Ureter (tissue), 1 donor: Measurements from ENCODE around the gene KLF11. TPM values are rescaled to one million over a fixed set of nuclear protein-coding genes. Genes with fewer than 3 reads are reported as not detected.
"Not testable (repeated sequence)": the region's sequence is repeated elsewhere in the genome, so short reads cannot be mapped to it uniquely, and the experiment has no call there.

ENCODE experiments used
- DNase-seq: peaks from one replicate; pipeline ENCODE4 v3.0.0-alpha.2; 2020; ENCODE audit warnings: low spot score
- total RNA-seq: library from RNA; stranded (reverse); gene quantifications from one replicate; pipeline ENCODE4 v1.2.4, GENCODE V29; 2023
- donor health status: DM: yes; HTN: yes; CAD: no.

Gene KLF11
- total RNA-seq, 1 donor from 2014 or later = 18.8 TPM

DNA sequence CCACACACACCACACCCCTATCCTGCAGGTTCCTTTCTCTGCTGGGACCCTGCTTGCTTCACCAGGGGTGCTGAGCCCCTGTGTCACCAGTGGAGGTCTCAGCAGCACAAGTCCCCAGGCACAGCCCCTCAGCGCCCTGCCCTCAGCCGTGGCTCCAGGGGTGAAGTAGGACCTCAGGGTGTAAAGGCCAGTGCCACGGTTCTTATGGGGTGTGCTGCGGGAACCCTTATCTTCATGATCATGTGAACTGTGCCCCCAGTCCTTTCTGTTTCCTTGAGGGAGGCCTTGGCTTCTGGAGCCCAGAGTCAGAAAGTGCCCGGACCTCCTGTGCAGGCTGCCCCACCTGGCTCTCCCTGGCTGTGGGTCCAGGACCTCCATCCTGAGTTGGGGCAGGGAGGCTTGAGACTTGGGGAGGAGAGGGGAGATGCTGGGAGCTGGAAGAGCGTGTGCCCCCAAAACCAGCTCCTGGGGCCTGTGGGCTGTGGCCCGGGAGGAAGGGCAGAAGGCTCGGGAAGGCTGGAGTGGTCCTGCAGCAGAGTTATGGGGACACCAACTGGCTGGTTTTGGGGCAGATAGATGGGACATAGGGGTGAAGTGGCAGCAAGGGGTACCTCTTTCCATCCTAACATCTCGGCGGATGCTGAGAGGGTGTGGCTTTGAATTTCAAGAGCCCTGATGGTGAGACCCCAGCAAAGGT is 20.2 kb upstream of the KLF11 start:
- no peak for DNase-seq

DNA sequence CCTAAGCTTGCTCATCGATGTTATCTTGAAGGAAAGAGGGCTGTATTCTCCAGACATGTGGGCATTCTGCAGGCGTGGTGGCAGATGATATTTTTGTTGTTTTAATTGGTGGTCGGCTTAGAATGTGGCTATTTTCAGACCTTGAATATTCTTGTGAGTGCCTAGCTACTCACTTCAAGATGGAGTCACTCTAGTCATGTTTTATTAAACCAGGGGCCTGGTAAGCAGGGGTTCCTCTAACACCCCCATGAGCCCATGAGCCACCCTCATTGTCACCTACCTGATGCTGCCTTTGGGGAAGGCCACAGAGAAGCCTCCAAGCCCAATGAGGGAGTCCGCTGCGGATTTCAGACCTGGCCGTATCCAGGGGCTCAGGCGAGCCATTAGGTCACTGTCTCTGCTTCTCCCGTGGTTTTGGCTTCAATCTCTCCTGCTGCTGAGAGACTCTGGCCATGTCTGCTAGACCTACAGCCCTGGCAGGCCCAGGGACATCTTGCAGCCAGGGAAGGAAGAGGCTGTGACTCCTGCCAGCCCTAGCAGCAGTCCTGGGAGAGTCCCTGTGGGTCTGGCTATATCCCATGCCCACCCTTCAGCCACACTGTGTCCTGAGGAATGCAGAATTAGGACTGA is 16.3 kb upstream of the KLF11 start:
- no peak for DNase-seq

DNA sequence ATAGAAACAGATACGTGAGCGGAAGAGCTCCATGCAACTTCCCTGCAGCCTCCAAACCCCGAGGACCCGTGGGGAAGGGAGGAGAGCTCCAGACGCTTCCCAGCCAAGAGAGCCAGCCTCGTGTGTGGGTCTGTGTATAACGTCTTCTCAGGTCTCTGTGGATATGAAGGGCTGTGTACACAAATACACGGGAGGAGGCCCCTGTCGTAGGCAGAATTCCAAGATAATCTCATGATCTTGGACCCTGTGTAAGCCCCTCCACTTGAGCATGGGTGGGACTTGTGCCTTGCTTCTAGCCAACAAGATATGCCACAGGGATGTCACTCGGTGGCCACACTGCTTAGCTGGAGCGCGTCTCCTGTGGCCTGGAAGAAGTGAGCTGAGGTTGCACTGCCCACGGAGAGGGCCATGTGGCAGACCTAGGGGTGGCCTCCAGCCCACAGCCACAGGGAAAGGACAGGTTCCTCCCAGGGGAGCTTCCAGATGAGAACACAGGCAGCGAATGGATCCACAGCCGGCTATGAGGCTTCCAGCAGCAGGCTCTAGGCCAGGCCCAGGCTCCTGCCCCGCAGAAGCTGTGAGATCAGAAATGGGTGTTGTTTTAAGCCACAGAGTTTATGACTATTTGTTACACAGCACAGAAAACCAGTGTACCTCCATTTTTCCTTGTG is 15.6 kb upstream of the KLF11 start:
- peak; percentile 37 for DNase-seq

DNA sequence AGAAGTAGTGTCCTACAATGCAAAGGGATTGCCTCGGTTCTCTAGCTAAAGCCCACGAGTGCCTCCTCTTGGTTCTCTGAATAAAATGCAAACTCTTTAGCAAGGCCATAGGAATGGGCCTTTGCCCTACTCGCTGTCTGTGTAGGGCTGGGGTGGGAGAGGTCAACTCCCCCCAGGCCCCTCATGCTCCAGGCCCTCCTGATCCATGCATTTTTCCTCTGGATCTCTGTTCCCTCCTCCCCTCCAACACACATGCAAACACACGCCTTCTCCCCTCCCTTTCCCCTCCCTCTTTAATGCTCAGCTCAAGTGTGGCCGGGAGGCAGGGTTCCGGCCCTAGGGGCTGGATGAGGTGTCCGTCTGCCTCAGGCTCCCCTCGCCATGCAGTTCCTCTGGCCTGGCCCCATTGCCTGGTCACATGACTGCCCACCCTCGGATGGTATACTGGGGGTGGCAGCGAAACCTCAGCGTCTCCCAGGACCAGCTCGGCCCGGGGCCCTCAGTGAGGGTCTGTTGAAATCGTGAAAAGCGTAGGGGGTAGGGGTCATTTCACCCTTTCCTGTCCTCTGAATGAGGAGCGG is 14.9 kb upstream of the KLF11 start:
- DNase-seq = peak; percentile 40

DNA sequence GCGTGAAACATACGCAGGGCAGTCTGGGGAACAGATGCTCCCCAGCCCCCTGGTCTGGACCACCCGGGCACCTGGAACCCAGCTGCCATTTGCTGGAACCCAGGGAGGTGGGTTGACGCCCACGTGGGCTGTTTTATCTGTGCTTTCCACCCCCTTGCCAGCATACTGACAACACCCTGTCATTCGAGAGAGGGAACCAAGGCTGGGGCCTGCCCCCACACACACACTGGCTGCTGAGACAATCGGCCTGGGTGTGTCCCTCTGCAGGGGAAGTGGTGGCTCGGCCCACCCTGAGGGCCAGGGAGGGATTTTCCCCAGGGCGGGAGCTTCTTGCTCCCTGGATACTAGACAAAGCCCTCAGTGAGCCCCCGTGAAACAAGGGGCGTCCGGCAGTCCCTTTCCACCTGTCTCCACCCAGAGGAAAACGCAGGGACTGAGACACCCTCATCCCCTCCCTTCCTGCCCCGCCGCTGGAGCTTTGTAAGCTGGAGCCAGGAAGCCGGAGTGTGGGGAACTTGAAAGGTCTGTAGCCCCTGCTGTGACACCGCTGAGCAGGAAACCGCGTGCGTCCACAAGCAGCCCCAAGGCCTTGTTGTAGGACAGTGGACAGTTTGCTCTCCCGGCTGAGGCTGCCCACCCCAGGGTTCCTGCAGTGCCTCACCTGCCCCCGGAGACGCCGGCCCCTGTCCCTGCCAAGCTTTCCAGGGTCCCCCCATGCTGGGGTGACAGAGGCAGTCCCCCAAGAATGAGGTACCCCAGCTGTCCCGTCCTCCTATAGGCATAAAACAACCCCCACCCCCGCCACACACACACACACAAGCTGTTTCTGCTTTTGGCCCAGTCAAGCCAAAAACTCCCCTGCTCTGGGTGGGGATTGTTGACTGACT is 14.1 kb upstream of the KLF11 start:
- DNase-seq = peak; percentile 54

DNA sequence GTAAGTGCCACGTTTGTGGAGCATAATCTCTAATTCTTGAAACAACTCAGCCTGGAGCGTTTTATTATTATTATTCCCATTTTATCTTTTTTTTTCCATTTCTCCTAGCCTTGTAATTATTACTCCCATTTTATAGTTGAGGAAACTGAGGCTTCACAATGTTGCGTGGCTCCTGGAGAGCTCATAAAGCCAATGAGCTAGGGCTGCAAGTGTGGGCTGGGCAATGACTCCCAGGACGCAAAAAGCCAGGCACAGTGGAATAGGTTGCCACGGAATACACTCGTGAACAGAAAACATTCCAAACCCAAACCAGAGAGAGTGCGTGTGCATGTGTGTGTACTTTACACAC is 13.5 kb upstream of the KLF11 start:
- no peak for DNase-seq

DNA sequence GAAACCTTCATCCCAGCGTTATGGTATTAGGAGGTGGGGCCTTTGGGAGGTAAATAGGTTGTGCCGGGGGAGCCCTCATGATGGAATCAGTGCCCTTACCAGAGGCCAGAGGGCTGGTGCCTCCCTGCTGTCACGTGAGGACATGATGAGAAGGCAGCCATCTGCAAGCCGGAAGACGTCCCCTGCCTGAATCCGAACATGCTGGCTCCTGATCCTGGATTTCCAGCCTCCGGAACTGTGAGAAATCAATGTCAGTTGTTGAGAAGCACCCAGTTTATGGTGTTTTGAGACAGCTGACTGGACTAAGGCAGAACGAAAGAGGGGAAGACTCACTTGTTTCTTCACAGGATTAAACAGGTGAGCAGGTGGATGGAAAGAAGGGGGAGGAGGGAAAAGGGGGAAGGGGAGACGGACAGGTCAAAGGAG is 13.0 kb upstream of the KLF11 start:
- DNase-seq = no peak

DNA sequence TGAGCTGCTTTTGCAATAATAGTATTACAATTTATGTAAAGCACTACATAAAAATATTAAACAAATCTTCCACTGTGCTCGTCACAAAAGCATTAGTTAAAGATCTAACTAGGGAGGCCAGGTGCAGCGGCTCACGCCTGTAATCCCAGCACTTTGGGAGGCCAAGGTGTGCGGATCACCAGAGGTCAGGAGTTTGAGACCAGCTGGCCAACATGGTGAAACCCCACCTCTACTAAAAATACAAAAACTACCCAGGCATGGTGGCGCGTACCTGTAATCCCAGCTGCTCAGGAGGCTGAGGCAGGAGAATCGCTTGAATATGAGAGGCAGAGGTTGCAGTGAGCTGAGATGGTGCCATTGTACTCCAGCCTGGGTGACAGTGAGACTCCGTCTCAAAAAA is 12.6 kb upstream of the KLF11 start:
- DNase-seq = not testable (repeated sequence)

DNA sequence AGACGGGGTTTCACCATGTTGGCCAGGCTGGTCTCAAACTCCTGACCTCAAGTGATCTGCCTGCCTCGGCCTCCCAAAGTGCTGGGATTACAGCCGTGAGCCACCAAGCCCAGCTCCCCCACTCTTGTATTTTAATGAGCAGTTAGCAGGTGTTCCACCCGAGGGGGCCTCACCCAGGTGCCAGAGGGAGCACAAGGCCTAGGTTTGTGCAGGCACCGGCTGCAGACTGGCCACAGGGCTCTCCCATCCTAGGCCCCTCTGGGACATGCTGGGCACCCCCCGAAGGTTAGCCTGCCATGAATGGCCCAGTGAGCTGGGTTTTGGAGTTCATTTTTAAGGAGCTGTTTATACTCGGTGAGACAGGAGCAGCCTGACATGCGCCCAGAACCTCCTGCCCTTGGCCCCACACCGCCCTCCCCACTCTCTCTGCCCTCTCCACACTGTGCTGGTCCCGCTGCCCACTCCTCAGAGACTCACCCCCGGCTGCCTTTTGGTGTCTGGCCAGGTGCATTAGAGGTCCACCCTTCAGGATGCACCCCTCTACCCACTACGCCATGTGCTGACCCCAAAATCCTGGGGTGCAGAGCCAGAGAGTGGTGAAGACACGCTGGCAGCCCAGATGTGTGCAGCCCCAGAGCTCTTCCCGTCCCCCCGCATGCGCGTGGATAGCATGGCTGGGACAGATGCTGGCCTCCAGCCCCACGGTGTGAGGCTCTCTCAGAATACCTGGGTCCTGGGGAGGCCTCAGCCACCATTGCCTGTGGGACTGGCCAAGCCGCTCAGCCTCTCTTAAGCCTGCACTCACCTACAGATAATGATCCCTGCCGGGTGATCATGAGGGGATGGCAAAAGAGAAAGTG is 11.2 kb upstream of the KLF11 start:
- no peak for DNase-seq

DNA sequence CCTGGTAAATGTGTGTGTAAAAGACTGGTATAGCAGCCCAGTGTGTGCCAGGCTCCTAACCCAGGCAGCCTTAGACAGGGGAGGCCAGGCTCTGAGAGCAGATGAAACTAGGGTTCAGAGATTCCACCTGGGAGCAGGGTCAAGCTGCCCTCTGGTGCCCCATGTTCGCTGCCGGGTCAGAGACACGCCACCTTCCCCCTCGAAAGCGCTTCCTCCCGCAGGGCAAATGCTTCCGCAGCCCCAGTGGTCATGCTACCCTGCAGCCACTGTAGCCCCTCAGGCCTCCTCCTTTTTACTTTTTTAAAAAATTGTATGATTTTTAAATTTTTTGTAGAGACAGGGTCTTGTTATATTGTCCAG is 10.6 kb upstream of the KLF11 start:
- no peak for DNase-seq

DNA sequence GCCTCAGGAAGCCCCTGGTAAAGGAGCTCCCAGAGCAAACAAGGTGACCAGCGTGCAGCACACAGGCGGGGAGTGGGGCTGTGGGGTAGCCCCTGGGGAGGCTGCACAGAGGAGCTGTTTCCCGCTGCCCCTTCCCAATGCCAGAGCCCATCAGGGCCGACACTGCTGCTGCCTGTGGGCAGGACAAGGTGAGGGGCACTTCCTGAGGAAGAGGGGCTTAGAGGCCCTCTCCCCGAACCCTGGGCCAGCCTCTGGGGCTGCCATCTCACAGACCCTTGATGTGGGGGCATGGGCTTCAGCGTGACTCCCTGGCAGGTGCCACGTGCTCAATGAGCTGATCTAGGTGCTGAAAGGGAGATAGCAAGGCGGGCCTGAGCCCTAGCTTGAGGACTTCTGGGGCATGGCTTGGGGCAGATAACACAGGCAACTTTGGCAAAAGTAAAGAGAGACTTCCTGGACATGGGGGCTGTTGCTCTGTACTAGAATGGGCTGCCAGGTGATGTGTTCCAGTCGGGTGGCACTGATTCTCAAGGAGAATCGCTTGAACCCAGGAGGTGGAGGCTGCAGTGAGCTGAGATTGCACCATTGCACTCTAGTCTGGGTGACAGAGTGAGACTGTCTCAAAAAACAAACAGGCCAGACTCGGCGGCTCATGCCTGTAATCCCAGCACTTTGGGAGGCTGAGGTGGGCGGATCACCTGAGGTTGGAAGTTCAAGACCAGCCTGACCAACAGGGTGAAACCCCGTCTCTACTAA is 9.9 kb upstream of the KLF11 start:
- DNase-seq = no peak

DNA sequence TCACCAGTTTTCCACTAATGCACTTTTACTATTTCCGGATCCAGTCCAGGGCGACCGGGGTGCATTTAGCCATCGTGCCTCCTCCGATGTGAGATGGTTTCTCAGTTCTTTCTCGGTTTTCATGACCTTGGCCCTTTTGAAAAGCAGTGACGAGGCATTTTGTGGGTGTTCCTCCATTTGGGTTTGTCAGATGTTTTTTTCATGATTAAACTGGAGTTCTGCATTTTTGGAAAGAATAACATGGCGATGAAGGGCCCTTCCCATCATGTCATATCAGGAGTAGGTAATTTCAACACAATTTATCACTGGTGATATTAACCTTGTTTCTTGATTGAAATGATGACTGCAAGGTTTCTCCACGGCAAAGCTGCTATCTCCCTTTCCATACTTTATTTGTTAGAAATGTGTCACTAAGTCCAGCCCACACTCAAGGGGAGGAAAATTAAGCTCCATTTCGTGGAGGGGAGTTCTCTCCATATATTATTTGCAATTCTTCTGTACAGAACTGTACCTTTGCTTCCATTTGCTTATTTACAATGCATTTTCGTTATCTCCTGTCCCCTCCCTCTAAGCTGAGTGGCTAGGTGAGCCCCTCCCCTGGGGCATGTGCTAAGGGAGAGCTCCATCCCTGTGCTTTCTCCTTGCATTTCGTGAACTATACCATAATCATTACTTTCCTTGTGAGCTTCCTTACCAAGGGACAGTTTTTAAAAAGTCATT is 8.9 kb upstream of the KLF11 start:
- no peak for DNase-seq

DNA sequence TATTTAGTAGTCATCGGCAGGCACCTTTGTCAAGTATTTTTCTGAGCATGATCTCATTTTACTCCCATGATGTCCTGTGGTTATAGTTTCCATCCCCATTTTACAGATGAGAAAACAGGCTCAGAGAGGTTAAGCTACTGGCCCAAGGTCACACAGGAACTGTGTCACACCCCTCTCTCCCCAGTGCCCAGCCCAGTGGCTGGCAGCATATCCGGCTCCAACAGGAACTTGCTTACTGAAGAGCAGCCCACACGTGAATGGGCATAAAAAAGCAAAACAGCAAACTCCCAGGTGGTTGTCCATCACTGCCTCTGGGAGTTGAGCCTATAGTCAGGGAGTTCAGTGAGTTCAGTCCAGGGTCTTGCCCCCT is 8.3 kb upstream of the KLF11 start:
- DNase-seq = no peak

DNA sequence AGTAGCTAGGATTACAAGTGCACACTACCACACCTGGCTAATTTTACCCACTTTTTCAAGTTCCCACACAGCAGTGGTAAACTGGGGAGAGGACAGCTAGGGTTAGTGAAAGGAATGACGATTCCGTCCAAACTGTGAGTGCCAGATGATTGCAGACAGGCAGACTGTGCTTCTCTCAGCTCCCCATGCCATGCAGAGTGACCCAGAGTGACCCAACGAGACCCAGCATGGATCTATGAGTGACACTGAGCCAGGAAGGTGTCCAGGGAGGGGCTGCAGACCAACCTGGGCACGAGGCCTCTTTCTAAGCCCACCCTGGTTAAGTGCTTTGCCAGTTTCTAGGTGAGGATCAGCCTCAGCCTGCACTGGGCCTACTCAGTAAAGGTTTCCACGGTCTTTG is 7.7 kb upstream of the KLF11 start:
- DNase-seq = no peak

DNA sequence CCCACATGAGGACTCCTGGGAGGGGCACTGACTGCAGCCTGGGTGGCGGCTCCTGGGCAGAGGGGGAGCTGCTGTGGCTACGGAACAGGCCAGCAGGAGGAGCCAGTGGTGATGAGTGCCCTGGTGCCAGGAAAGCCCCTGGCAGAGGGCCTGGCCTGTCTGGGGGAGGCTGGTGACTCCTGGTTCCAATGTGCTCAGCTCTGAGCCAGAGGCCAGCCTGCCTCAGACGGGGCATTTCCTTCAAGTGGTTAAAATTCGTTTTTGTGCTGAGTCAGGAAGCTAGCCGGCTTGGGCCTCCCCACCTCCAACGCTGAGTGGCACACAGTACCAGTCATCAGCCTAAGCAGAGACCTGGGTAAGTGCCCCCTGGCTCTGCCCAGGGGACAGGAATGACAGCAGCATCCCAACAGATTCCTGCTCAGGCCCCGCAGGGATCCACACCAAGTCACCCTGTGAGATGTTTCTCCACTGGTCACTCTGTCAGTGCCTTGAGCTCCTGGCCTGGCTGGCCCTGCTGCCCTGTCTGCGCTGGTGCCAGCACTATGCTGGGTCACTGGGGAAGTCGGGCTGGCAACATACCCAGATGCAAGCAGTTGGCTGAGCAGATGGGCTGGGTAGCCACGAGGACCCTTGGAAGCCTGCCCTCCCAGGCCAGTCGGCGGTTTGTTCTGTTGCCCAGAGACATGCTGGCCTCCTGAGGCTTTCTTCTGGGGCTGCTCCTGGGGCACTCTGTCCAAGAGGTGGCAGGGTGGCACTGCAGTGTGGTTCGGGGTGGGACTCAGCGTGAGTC is 7.1 kb upstream of the KLF11 start:
- no peak for DNase-seq

DNA sequence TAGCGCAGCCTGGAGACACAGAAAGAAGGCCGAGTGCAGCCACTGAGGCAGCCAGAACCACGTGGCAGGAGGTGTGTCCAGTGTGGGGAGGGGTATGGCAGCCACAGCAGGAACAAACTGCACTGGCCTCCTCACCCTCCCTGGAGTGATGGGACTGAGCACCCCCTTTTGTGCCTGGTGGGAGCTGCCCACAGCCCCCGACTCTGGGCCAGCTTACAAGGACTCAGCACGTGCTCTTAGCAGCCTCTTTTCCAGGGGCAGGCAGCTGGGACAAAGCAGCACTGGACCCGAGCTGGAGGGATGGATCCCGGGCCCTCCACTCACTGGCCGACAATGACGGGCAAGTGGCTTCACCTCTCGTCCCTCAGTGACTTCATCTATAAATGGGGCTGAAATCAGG is 5.2 kb upstream of the KLF11 start:
- DNase-seq = no peak

DNA sequence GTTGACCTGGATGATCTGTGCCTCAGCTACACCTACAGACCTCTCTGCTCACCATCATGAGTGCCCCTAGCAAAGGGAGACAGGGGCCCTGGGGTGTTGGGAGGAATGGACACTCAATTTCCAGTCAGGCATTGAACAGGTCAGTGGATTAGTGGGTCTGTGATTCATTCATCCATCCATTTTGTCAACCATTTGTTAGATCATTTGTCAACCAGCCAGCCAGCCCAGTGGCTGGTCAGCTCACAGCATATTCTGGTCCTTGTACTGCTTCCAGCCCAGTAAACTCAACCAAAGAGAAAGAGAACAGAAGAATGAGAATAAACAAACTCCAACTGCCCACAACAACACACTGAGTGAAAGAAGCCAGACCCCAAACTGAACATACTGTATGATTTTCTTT is 4.6 kb upstream of the KLF11 start:
- DNase-seq = no peak

DNA sequence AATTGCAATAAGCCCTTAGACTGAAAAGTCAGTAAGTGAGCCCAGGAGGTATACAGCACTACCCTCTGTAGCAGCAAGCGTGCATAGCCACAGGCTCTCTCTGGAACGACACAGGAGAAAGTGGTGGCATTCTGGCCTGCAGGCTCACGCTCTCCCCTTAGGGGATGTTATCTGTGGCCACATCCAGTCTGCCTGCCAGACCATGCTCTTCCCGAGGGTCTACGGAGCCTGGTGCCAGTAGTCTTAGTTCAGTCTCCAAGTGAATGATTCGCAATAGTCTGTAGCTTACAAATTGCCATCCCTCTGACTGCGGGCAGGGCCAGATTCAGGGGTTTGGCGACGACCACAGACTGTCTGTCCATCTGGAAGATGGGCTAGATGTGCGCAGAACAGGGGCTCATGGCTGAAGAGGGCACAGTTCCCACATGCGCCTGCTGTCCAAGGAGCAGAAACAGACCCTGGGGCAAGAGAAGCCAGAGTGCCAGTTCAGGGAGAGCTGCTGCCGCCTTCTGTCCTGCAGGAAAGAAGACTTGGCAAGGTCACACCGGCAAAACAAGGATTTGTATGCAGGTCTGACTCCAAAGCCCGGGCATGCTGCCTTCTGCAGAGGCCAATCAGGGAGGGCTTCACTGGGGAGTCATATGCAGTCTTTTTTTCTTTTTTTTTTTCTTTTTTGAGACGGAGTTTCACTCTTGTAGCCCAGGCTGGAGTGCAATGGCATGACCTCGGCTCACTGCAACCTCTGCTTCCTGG is 3.5 kb upstream of the KLF11 start:
- DNase-seq = no peak
